ENCODE measurements around the gene NPR1.
"Not testable (repeated sequence)": the region's sequence is repeated elsewhere in the genome, so short reads cannot be mapped to it uniquely, and the experiment has no call there.

NPR1 gene

GRCh38 chr1:153648000-153648643 is 30.4 kb upstream of the NPR1 start:
- no peak overlapping the region for H3K4me3 ChIP-seq (ENCODE audit: low read length)
- DNase-seq (ENCODE audit: low read depth, low spot score), result no peak

GRCh38 chr1:153649137-153649862 is 29.2 kb upstream of the NPR1 start:
- peak; percentile 55 for DNase-seq (ENCODE audit: low read depth, low spot score)
- no peak overlapping the region for H3K4me3 ChIP-seq (ENCODE audit: low read length)

DNA sequence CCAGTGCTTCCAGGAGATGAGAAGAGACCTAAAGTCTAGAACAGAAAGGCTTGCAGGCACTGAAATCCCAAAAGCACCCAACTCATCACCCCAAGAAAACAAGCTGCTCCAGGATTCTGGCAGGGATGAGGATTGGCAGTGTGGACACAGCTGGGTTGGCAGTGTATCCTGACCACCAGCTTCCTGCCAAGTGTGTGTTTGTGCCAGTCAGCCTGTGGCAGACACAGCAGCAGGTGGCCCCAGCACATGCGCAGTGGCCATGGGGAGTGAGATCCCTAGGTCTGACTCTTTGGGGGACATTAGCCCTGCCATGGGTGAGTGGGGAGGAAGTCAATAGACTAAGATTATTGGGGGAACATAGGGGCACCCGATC is 28.6 kb upstream of the NPR1 start:
- DNase-seq (ENCODE audit: low read depth, low spot score), result no peak
- H3K4me3 ChIP-seq (ENCODE audit: low read length), result no peak overlapping the region

DNA sequence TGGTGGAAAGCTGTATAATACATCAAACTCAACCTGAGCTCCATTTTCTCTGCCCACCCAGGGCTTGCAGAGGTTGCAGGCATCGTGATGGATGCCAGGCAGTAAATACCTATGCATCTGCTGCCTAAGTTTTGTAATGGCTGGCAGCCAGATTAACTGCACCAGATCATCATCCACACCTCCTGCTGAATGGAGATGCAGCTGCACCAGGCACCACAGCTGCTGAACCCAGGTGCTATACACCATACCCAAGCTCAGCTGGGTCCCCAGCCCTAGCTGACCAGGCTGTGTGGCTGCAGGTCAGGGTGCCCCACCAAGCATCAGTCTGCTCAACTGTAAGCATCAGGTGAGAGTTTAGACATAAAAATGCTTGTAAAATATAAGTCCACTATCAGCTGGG is 26.7 kb upstream of the NPR1 start:
- no peak for DNase-seq (ENCODE audit: low read depth, low spot score)
- no peak overlapping the region for H3K4me3 ChIP-seq (ENCODE audit: low read length)

GRCh38 chr1:153652805-153653500 is 25.5 kb upstream of the NPR1 start:
- no peak for DNase-seq (ENCODE audit: low read depth, low spot score)

GRCh38 chr1:153655333-153655732 is 23.2 kb upstream of the NPR1 start:
- no peak overlapping the region for H3K4me3 ChIP-seq (ENCODE audit: low read length)
- DNase-seq (ENCODE audit: low read depth, low spot score), result no peak

More at GRCh38 chr1:153652805-153653500, 25.5 kb upstream of the NPR1 start:
- no peak overlapping the region for H3K4me3 ChIP-seq (ENCODE audit: low read length)

- DNase-seq (ENCODE audit: low read depth, low spot score), result peak; percentile 73
- peak within 1 kb of the TSS; percentile 88 for H3K4me3 ChIP-seq (ENCODE audit: low read length)
Observed at GRCh38 chr1:153658400-153659174, 19.9 kb upstream of the NPR1 start, which contains the start of gene SNAPIN. Gene SNAPIN, plus strand, starts transcription at chr1:153658703. Its CDS starts 41 bp downstream, at chr1:153658744.

DNA sequence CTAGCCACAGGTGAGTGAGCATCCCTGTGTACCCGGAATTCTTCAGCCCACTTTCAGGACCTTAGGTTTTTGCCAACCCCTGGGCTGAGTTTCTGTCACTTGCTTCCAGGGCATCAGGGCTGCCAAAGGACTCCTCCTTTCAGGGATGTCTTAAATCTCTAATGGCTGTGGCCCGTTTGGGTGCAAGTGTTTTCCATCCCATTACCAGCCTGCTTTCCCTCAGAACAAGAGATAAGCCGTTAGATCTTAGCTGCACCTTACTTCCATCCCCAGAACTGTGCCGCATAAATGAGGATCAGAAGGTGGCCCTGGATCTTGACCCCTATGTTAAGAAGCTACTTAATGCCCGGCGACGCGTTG is 19.3 kb upstream of the NPR1 start:
- peak overlapping the region; percentile 88 for H3K4me3 ChIP-seq (ENCODE audit: low read length)
- no peak for DNase-seq (ENCODE audit: low read depth, low spot score)

DNA sequence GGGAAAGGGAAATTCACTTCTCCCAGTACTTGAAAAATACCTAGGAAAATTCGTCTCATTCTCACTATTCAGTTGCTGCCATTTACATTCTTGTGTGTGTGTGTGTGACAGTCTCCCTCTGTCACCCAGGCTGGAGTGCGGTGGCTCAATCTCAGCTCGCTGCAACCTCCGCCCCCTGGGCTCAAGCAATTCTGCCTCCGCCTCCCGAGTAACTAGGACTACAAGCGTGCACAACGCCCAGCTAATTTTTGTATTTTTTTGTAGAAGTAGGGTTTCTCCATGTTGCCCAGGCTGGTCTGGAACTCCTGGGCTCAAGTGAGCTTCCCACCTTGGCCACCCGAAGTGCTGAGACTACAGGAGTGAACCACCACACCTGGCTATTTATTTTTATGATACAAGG is 18.8 kb upstream of the NPR1 start:
- peak overlapping the region; percentile 88 for H3K4me3 ChIP-seq (ENCODE audit: low read length)
- DNase-seq (ENCODE audit: low read depth, low spot score), result no peak

DNA sequence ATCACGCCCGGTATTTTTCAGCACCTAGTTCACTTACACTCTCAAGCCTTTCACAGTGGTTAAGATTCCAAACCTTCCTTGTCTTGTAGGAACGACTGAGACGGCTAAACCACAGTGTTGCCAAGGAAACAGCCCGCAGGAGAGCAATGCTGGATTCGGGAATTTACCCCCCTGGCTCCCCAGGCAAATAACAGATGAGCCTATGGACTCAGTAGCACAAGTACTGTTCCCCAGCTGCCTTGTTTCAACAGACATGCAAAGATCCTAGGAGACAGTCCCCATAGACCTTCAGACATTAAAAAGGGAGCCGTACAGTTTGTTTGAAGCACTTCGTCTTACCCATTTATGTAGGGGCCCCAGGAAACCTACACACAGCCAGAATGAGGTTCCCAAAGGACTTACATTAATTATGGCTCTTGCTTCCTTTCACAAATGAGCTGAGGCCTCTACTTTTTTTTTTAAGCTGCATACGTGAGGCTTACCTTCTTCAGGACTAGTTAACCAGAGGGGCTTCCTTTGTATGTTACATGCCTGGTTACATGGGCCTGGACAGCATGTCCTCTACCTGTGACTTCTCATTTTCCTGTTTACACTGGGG is 17.3 kb upstream of the NPR1 start:
- DNase-seq (ENCODE audit: low read depth, low spot score), result no peak
- no peak overlapping the region for H3K4me3 ChIP-seq (ENCODE audit: low read length)

DNA sequence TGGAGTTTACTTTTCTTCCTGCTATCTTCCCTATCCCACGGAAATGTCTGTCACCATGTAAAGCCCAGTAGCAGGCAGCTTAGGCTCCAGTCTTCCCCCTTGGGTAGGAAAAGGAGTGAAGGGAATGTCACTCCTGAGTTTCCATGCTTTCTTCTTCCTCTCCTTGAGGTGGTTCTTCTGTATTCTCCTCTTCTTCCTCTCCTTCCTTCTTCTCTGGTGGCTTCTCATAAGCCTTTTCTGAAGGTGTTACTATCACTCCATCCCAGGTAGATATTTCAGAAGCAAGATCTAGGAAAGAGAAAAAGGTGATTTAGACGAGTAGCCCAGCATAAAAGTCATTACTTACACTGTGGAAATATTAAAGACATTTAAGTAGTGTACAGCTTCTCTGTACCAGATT is 16.2 kb upstream of the NPR1 start:
- no peak for DNase-seq (ENCODE audit: low read depth, low spot score)
- no peak overlapping the region for H3K4me3 ChIP-seq (ENCODE audit: low read length)

- no peak overlapping the region for H3K4me3 ChIP-seq (ENCODE audit: low read length)
Observed at GRCh38 chr1:153663211-153663610, 15.3 kb upstream of the NPR1 start.

GRCh38 chr1:153667439-153667838 is 11.0 kb upstream of the NPR1 start:
- no peak overlapping the region for H3K4me3 ChIP-seq (ENCODE audit: low read length)
- DNase-seq (ENCODE audit: low read depth, low spot score), result no peak

More at GRCh38 chr1:153663211-153663610, 15.3 kb upstream of the NPR1 start:
- no peak for DNase-seq (ENCODE audit: low read depth, low spot score)

DNA sequence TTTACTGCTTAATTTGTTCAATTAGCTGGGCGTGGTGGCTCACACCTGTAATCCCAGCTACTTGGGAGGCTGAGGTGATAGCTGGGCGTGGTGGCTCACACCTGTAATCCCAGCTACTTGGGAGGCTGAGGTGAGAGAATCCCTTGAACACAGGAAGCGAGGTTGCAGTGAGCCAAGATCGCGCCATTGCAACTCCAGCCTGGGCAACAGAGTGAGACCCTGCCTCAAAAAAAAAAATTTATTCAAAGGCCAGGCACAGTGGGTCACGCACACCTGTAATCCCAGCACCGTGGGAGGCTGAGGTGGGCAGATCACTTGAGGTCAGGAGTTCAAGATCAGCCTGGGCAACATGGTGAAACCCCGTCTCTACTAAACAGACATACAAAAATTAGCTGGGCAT is 9.8 kb upstream of the NPR1 start:
- not testable (repeated sequence) for H3K4me3 ChIP-seq (ENCODE audit: low read length); DNase-seq (ENCODE audit: low read depth, low spot score)

DNA sequence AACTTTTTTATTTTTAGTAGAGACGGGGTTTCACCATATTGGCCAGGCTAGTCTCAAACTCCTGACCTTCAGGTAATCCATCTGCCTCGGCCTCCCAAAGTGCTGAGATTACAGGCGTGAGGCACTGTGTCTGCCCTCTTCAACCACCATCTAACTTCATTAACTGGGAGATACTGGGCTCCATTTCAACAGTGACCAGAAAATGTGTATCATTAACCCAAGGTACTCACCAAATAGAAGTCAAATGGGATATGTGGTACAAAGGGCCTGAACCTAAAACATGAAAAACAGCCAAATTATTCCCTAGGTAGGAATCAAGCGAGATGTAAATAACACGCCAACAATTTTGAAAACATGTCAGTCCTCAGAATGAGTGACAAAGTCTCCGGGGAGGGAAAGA is 8.9 kb upstream of the NPR1 start:
- no peak for DNase-seq (ENCODE audit: low read depth, low spot score)
- H3K4me3 ChIP-seq (ENCODE audit: low read length), result peak overlapping the region; percentile 100

DNA sequence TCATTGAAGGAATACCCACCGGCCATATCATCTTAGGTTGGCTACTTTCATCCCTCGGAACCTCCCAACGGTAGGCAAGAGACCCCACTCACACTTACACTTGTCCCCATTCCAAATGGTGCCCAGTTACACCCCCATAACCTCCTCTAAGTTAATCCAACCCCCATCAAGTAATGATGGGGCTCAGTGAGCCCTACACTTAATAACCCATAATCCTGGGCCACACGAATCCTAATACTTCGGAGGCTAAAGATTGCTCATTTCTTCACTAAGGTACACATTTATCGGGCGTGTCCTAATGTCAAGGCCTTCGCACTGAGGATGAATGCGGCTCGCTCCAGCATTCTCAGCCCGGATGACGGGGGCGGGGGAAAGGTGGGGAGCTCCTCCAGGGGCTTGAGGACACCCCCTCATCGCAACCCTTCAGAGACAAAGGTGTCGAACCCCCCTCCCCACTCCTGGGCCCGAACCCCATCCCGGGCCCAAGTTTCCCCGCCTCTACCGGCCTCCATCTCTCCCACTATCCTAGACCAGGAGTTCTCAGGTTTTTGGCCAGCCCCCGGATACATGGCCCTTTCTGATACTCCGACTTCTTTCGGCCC is 8.1 kb upstream of the NPR1 start:
- no peak for DNase-seq (ENCODE audit: low read depth, low spot score)
- H3K4me3 ChIP-seq (ENCODE audit: low read length), result peak overlapping the region; percentile 100

- H3K4me3 ChIP-seq (ENCODE audit: low read length), result peak within 1 kb of the TSS; percentile 100
- DNase-seq (ENCODE audit: low read depth, low spot score), result peak; percentile 100
Observed at GRCh38 chr1:153670859-153671627, 7.4 kb upstream of the NPR1 start, which contains the start of gene ILF2. Gene ILF2, minus strand, starts transcription at chr1:153670993. Its CDS starts 71 bp downstream, at chr1:153670922.
